GM21526 (cell line): ENCODE data around the gene MARCKSL1.
"Not testable (repeated sequence)": the region's sequence is repeated elsewhere in the genome, so short reads cannot be mapped to it uniquely, and the experiment has no call there.

Experiments used
- ATAC-seq: cut with Tn5 transposase; IDR thresholded peaks from one replicate; pipeline ENCODE4 v1.9.1; 2021; ENCODE audit warnings: moderate library complexity; ENCODE audit not compliant: unreplicated experiment, low FRiP score

The MARCKSL1 gene

GRCh38 chr1:32335790-32336590 lies at the start of gene MARCKSL1:
Gene MARCKSL1, minus strand, starts transcription at chr1:32336233. Its CDS starts 200 bp downstream, at chr1:32336033.
- ATAC-seq, result peak; percentile 44

DNA sequence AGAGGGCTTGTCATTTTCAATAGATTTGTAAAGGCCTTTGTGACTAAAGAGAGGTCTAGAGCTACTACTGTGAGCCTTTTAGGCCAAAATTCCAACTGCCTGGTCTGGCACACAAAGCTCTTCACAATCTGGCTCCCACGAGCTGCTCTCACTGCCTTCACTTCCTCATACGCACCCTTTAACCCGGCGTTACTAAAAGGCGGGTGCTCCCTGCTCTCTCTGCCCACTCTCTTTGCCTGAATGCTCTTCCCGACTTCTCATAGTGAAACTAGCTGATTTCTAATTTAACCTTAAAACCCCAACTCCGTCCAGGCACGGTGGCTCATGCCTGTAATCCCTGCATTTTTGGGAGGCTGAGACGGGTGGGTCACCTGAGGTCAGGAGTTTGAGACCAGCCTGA lies 44.0 kb upstream of the MARCKSL1 start:
- no peak for ATAC-seq

DNA sequence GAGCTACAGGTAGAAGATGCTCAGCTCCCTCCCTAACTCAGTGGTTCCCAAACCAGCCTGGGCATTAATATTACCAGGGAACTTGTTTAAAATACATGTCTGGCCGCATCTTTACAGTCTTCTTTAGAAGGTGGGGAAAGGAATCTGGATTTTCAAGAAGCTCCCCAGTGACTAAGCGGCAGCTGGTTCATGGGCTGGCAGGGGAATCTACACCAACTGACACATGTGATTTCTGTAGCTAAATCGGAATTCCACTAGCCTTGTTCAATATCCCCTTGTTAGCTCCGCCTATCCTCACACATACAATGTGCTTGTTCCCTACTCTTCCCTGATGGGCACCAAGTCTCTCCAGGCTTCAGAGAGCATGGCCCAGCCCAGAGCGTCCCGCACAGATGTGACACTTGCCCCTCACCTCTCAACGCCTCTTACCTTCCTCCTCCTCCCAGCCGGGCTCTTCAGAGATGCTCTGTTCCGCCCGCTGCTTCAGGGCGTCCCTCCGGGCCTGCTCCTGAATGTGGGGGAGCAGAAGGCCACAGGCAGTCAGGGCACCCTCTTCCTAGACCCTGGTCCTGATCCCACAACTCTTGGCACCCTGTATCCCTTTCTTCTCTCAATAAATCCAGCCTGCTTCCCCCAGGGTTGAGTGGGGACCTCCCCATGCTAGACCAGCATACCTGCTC lies 41.6 kb upstream of the MARCKSL1 start:
- ATAC-seq, result no peak

DNA sequence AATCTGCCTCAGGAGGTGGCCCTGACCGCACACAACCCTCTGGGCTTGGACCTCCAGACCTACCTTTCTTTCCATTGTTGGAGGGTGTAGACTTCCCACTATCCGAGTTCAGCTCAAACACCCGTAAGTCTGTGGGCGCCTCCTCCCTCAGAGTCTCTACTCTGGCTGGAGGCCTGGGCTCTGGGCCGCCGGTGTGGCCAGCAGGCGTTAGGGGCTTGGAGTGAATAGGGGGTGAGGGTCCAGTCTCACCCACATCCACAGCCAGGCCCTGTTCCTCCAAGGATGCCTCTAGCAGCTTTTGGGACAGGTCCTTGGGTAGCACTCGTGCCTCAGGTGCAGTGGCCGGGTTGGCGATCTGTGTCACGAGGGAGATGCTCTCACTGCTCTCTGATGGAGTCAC lies 40.2 kb upstream of the MARCKSL1 start:
- no peak for ATAC-seq

- no peak for ATAC-seq
Observed at GRCh38 chr1:32373996-32374592, 38.1 kb upstream of the MARCKSL1 start.

GRCh38 chr1:32372149-32372756 lies 36.2 kb upstream of the MARCKSL1 start:
- no peak for ATAC-seq

DNA sequence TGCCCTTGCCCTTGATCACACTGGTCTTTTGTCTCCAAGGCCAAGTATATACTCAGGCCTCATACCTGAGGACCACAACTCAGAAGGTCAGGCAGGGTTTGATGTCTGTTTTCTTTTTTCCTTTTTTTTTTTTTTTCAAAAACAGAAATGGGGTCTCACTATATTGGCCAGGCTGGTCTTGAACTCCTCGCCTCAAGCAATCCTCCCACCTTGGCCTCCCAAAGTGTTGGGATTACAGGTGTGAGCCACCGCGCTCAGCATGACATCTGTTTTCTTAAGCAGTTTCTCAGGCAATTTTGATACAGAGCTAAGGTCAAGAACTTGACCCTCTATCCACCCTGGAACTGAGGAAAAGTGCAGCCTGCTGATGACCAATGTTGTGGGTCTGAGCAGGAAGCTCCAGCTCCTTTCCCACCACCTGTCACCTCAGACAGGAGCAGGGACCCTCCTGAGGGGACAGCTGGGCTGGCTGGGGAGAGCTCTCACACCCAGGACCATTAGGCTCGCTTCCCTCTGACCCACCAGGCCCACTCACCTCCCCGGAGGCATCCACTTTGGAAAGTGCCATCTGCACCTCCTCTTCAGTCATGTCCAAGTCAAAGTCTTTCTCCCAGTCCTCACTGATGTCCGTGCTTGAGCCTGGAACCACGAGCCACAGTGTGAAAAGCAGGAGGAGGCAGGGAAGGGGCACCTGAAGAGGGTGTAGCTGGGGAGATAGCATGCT lies 32.0 kb upstream of the MARCKSL1 start:
- no peak for ATAC-seq

DNA sequence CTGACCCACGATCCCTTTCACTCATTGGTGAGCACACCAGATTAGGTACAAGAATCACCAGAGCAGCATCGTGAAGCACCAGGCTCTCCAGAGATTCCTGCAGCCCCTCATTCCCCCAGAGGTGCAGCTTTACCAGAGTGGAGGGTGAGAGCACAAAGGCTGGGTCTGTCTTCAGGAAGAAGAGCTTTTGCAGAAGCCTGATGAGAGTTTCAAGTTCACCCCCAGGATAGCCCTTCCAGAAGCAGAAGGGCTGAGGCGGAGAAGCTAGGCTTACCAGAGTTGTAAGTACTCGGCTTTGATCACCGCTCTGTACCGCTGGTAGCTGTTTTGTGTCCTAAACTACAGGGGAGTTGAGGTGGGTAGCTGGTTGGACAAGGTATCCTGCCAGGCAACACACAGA lies 29.4 kb upstream of the MARCKSL1 start:
- ATAC-seq, result no peak

DNA sequence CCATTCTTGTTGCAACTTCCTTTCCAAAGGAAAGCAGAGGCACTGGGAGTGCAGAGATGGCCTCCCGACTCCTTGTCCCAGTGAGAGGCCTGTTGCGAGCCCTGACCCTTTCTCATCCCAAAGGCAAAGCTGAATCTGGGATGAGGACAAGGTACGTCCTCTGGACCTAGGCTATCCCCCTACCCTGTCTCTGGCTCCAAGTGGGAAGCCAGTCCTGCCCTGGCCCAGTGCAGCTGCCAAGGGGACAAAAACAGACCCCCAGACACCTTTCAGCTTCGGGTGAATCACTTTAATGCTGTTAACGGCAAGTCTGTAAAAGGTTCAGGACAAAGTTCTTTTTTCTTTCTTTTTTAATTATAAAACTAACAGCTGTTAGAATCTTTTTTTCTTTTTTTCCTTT lies 28.8 kb upstream of the MARCKSL1 start:
- no peak for ATAC-seq

DNA sequence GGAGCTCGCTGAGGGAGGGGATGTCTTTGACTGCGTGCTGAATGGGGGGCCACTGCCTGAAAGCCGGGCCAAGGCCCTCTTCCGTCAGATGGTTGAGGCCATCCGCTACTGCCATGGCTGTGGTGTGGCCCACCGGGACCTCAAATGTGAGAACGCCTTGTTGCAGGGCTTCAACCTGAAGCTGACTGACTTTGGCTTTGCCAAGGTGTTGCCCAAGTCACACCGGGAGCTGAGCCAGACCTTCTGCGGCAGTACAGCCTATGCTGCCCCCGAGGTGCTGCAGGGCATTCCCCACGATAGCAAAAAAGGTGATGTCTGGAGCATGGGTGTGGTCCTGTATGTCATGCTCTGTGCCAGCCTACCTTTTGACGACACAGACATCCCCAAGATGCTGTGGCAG lies 27.7 kb upstream of the MARCKSL1 start:
- no peak for ATAC-seq

- ATAC-seq, result no peak
Observed at GRCh38 chr1:32362474-32363313, 26.7 kb upstream of the MARCKSL1 start, which contains the start of the genes FAM229A and TSSK3. Gene FAM229A, minus strand, starts transcription at chr1:32362485. Its CDS starts 394 bp downstream, at chr1:32362091. Gene TSSK3, plus strand, starts transcription at chr1:32362539. Its CDS starts 163 bp downstream, at chr1:32362702.

DNA sequence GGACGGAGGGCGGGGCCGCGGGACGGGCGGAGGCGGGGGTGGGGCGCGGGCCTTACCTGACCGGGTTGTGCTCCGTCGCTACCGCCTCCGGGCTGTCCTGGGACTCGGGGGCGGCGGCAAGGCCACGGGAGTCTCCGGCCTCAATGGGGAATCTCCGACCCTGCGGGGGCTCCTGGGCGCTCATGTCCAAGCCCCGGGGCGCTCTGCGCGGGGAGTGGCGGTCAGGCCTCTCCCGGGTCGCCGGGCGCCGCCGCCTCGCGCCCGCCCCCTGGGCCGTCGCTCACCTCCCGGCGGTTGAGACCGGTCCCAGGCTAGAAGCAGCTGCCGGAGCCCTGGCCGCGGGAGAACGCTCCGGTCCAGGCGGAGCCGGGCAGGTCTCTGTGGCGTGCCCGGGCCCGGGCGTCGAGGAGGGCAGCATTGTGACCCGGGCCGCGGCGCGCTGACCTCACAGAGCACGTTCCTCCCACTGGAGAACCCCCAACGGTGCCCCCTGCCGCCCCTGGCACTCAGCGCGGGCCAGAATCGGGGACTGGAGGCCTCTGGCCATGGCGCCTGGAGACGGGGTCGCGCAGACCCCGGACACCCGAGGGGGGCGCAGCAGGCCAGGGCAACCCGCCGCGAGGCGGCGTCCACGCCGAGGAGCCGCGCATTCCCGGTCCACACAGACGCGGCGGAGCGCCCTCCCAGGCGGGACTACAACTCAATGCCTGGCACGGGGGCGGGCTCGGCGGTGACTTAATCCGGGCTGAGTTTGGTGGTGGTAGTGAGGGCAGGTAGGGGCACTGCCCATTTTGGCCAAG lies 25.8 kb upstream of the MARCKSL1 start:
- no peak for ATAC-seq

DNA sequence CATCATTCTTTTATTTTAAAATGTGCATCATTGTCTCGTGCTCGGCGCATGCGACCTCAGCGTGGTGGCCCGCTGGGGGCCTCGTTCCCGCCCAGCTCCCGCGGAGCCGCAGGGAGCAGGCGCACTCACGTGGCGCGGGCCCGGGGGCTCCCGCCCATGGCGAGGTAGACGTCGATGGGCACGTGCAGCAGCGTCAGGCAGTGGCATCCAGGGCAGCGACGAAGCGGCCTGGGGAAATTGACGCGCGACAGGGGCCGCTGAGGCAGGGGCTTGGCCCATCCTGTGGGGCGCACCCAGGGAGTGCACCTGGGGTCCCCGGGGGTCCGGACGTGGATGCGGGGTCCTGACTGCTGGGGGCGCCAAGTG lies 25.3 kb upstream of the MARCKSL1 start:
- ATAC-seq, result no peak

- ATAC-seq, result no peak
Observed at GRCh38 chr1:32358435-32358834, 22.4 kb upstream of the MARCKSL1 start.

DNA sequence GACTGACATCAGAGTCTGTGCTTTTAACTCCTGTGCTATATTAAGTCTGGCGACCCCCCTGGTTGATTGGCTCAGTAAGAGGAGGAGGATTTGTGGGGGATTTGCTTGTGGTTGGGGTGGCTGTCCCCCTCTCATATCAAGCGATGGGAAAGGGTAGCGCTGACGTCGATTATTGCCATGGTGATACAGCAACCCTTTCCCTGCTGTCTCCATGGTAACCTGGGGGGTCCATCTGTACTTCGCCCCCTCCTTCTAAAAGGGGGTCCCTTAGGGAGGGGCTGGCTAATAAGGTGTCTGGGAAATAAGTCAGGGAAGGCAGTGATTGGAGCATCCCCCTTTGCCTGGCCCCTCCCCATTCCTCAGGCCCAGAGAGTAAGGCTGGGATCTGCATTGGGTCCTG lies 21.6 kb upstream of the MARCKSL1 start:
- no peak for ATAC-seq

DNA sequence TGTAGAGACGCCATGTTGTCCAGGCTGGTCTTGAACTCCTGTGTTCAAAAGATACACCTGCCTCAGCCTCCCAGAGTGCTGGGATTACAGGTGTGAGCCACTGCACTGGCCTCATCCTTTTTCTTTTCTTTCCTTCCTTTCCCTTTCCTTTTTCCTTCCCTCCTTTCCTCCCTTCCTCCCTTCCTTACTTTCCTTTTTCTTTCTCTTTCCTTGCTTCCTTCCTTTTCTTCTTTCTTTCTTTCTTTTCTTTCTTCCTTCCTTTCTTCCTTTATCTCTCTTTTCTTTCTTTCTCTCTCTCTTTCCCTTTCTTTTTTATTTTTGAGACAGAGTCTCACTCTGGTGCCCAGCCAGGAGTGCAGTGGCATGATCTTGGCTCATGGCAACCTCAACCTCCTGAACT lies 20.4 kb upstream of the MARCKSL1 start:
- no peak for ATAC-seq

DNA sequence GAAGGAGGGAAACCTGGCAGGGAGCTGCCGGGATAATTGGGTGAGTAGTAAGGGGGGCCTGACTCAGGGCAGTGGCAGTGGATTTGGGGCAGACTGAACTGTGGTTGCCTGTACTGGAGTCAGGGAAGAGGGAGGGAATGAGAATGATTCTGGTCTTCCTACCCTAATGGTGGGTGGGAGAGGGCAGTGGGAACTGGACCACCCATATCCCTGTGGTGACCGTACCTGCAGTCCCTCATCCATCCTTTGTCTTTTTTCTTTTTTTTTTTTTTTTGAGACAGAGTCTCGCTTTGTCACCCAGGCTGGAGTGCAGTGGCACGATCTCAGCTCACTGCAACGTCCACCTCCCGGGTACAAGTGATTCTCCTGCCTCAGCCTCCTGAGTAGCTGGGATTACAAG lies 19.7 kb upstream of the MARCKSL1 start:
- ATAC-seq, result not testable (repeated sequence)

DNA sequence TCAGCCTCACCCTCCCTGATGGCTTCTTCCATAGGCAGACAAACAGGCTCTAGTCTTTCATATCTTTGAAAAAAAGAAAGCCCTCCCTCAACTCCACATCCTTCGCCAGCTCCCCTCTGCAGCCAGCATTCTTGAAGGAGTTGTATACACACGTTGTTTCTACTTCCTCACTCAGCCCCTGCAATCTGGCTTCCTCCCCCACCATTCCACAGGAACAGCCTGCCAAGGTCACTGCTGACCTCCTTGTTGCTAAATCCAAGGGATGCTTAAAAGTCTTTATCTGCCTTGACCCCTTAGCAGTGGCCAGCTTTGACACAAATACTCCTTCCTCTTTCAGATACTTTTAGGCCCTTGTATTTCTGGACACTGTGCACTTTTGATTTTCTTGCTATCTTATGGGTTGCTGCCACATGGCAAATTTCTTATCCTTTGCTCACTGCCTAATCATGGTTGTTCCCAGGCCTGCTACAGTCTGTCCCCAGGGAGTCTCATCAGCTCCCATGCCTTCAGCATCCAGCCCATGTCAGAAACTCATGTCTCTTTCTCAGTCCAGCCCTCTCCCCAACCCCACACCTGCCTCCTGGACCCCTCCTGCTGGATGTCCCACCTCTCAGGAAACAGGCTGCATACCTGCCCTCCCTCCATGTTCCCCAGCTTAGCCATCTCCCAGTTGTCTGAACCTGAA lies 18.0 kb upstream of the MARCKSL1 start:
- no peak for ATAC-seq
